Memory B cell (primary cell): ENCODE measurements around the gene LTBP1.

ENCODE experiments used
- ATAC-seq: fragments of 150-1000 bp; cut with Tn5 transposase; 2 replicates; pipeline ENCODE4 v1.10.0; 2021; ENCODE audit warnings: low read depth, mild to moderate bottlenecking, moderate library complexity
- DNase-seq, 2 donors: peaks; one replicate each; pipeline ENCODE4 v3.0.0; 2022; ENCODE audit warnings: low spot score in 2 of 2
- H3K27ac Mint-ChIP-seq: one replicate; pipeline ENCODE4 v1.8.0; 2022; ENCODE audit warnings: mild to moderate bottlenecking, moderate library complexity, mixed read lengths
- H3K27me3 Mint-ChIP-seq: one replicate; pipeline ENCODE4 v1.8.0; 2022; ENCODE audit warnings: mixed read lengths
- H3K36me3 Mint-ChIP-seq: one replicate; pipeline ENCODE4 v1.8.0; 2022; ENCODE audit warnings: mild to moderate bottlenecking, mixed read lengths
- H3K4me1 Mint-ChIP-seq: one replicate; pipeline ENCODE4 v1.8.0; 2022; ENCODE audit warnings: mixed read lengths
- H3K4me3 Mint-ChIP-seq: one replicate; pipeline ENCODE4 v1.8.0; 2022; ENCODE audit warnings: mild to moderate bottlenecking, moderate library complexity, mixed read lengths
- H3K9me3 Mint-ChIP-seq: one replicate; pipeline ENCODE4 v1.8.0; 2022; ENCODE audit warnings: mixed read lengths

Gene LTBP1

DNA sequence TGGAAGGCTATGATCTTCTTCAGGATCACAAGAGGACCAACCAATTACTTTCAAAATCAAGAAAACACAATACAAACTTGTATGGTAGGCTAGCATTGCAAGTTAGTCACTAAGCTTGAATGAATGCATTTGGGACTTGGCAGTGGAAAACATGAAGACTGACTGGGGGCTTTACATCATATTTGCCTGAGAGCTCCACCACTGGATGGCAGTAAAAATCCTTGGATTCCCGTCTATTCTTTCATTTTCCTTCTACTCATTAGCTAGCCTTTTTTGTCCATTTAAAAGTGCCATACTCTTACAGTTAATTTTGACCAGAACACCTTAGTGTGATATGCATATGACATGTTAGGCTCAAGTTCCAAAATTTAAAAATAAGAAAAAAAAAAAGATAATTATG, 466.2 kb downstream of the LTBP1 start:
- Mint-ChIP-seq H3K27ac (no peak overlapping the region), H3K4me1 (peaks cover 2% of the 10 kb centered on the region), H3K36me3 (no peaks in the 10 kb centered on the region), H3K4me3 (no peak overlapping the region), H3K9me3 (peaks cover 4% of the 10 kb centered on the region), H3K27me3 (peaks cover 9% of the 10 kb centered on the region)
- no peak for DNase-seq
- no peak for ATAC-seq

DNA sequence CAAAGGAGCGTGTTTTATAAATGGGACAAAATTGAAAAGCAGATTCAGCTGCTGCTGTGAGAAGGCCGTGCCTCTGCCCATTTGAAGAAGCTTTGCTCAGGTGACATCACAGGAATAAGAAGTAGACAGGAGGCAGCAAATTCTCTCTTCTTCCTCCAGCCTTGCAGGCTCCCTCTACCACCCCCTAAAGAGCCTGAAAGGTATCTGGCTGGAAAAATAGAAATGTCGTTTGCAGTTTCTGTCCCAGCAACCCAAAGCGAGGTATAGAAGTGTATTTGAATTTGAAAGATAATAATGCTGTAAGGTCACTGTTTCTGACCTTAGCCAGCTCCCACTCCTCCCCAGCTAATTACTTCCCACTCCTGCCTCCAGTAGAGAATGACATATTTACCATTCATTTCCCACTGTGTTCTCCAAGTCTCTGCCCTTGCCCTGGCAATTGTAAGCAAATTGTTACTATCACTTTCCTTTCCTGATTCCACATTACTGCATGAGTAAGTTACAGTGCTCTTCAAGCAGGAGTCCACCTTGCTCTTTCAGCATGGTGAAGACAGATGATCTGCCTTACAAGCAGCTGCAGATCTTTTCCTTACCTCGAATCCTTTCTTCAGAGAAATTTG, 472.9 kb downstream of the LTBP1 start:
- Mint-ChIP-seq H3K27me3 (peaks cover 7% of the 10 kb centered on the region), H3K36me3 (no peaks in the 10 kb centered on the region), H3K4me1 (peaks cover 3% of the 10 kb centered on the region), H3K9me3 (no peaks in the 10 kb centered on the region), H3K27ac (no peak overlapping the region), H3K4me3 (no peak overlapping the region)
- ATAC-seq (no peak), DNase-seq (no peak)

DNA sequence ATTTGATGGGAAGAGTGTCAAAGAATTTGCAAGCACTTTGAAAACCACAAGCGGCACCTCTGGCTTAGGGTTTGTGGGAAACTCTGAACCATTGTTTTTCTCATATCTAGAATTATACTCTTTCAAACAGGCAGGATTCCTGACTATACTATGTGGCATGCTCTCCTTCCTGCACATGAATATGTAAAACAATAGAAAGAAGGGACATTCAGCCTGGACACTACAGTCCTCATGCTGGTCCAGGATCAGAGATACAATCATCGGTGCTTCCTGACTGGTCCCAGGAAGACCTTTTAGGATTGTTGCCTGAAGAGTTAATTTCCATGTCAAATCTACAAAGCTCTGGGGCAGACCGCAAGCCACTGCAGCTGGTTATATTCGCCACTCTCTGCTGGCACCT, 474.0 kb downstream of the LTBP1 start:
- DNase-seq = no peak
- Mint-ChIP-seq H3K36me3 (no peaks in the 10 kb centered on the region), H3K4me3 (no peak overlapping the region), H3K4me1 (peaks cover 3% of the 10 kb centered on the region), H3K27ac (no peak overlapping the region), H3K9me3 (no peaks in the 10 kb centered on the region), H3K27me3 (peaks cover 7% of the 10 kb centered on the region)
- ATAC-seq = no peak

DNA sequence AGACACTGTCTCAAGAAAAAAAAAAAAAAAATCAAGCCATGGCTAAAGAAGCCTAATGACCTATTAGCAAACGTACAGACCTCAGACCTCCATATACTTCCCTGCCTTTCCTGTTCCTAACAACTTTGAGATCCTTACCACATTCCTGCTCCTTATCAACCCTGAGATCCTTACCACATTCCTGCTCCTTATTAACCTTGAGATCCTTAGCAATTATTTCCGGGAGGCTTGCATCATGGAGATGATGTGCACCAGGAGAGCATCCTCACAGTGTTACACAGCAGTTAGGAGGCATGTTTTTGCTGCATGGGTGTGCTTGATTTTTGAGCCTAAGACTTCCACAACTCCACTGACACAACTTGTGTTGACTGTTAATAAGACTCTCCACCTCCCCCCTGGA, 475.1 kb downstream of the LTBP1 start:
- DNase-seq (no peak), ATAC-seq (no peak)
- no peaks in the 10 kb centered on the region for H3K9me3 Mint-ChIP-seq
- H3K36me3 Mint-ChIP-seq = no peaks in the 10 kb centered on the region
- no peak overlapping the region for H3K4me3 Mint-ChIP-seq
- H3K27ac Mint-ChIP-seq = no peak overlapping the region
- peaks cover 3% of the 10 kb centered on the region for H3K4me1 Mint-ChIP-seq
- peaks cover 5% of the 10 kb centered on the region for H3K27me3 Mint-ChIP-seq

DNA sequence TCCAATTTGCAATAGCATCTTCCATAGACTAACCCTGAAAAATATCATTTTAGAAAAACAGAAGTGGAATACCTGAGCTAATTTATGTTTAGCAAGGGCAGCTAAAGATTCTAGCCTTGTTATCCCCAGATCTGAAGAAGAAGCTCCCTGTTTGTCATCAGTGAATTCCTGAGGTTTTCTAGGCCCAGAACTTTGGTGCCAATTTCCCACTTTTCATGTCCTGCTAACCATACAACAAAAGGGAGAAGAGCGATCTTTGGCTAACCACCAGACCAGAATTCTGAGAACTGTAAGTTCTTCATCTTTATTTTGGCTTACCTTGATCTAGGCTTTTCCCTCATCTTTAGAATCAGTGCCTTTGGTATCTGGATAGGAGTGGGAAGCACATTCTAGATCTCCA, 478.4 kb downstream of the LTBP1 start:
- peaks cover 4% of the 10 kb centered on the region for H3K27me3 Mint-ChIP-seq
- no peak for DNase-seq
- no peaks in the 10 kb centered on the region for H3K36me3 Mint-ChIP-seq
- no peak overlapping the region for H3K4me3 Mint-ChIP-seq
- no peaks in the 10 kb centered on the region for H3K4me1 Mint-ChIP-seq
- no peak for ATAC-seq
- H3K27ac Mint-ChIP-seq = no peak overlapping the region
- no peaks in the 10 kb centered on the region for H3K9me3 Mint-ChIP-seq

DNA sequence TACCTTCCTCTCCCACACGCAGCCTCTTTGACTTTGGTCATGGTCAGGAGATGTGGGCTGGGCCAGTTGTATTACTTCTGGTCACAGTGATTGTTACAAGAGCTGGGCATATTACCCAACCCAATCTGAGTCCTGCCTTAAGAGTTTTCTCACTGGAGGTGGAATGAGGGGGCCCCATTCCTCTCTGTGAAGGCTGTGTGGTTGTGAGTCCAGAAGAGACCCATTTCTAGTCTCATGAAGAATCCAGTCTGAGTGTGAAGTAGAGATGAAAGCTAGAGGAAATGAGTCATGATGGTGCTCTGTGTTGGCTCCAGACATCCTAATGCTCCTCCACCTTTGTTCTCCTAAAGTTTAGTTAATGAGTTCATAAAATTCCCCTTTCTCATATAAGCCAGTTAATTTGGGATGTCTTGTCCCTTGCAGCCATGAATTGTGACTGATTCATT, 478.9 kb downstream of the LTBP1 start:
- no peaks in the 10 kb centered on the region for H3K9me3 Mint-ChIP-seq
- peaks cover 4% of the 10 kb centered on the region for H3K27me3 Mint-ChIP-seq
- no peak for ATAC-seq
- no peak overlapping the region for H3K27ac Mint-ChIP-seq
- H3K36me3 Mint-ChIP-seq = no peaks in the 10 kb centered on the region
- H3K4me3 Mint-ChIP-seq = no peak overlapping the region
- no peaks in the 10 kb centered on the region for H3K4me1 Mint-ChIP-seq
- no peak for DNase-seq

DNA sequence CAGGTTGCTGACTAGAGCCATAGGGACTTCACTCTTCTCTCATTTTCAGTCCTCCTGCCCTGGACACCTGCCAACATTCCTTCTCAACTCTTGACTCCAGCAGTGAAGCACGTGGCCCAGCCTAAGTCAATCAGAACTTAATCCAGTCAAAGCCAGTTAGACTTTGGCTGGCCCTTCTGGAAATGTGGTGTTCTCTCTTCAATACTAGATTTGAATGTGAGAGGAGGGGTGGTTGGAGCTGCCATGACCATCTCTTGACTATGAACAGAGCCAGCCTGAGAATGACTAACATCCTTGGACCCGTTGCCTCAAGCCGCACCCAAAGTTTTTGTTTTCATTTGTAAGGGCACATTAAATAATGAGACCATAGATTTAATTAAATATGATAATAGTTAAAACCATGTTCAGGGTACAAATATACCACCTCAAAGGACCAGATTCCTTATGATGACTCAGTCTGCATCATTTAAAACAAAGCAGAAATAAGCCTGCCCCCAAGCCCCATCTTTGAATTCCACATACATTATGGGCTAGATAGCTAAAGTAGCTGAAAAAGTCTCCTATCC, 480.0 kb downstream of the LTBP1 start:
- no peaks in the 10 kb centered on the region for H3K4me1 Mint-ChIP-seq
- H3K4me3 Mint-ChIP-seq = no peak overlapping the region
- H3K27ac Mint-ChIP-seq = no peak overlapping the region
- H3K36me3 Mint-ChIP-seq = no peaks in the 10 kb centered on the region
- DNase-seq = no peak
- H3K9me3 Mint-ChIP-seq = no peaks in the 10 kb centered on the region
- peaks cover 3% of the 10 kb centered on the region for H3K27me3 Mint-ChIP-seq
- ATAC-seq = no peak

DNA sequence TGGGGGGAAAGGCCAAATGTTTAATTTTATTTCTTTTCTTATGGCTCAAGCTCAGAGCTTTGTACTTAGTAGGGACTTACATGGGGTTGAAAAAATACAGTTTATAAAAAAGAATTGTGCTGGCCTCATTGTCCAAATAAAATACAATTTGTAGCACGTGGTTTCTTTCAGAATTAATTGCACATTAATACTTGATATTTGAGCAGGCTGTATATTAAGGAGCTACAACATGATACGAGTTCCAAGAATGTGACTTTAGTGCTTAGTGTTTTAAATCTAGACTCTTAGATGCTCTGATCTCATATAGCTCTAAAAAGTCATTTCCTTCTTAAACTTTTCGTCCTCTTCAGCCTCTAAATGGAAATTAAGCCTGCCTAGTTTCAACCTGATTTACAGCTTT, 483.3 kb downstream of the LTBP1 start:
- DNase-seq (no peak), ATAC-seq (no peak)
- no peaks in the 10 kb centered on the region for H3K36me3 Mint-ChIP-seq
- H3K4me3 Mint-ChIP-seq = no peak overlapping the region
- no peaks in the 10 kb centered on the region for H3K4me1 Mint-ChIP-seq
- H3K27me3 Mint-ChIP-seq = peaks cover 4% of the 10 kb centered on the region
- no peak overlapping the region for H3K27ac Mint-ChIP-seq
- H3K9me3 Mint-ChIP-seq = no peaks in the 10 kb centered on the region

DNA sequence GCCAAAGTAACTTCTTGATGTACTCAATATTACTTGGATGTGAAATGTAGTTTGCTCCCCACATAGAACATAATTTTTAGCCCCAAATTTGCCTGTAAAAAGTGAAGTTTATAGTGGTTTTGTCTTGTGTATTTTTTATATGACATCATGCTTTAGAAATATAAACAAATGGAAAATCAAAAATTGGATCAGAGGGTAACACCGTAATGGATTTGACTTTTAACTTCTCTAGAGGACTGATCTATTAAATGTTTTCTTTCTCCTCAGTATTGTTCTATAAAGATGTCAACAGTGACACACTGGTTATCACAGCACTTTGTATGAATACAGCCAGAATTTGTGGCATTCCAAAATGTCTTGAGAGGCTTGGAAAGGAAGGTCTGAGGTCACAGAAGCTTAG, 484.1 kb downstream of the LTBP1 start:
- Mint-ChIP-seq H3K36me3 (no peaks in the 10 kb centered on the region), H3K9me3 (no peaks in the 10 kb centered on the region), H3K4me1 (no peaks in the 10 kb centered on the region), H3K27ac (no peak overlapping the region), H3K4me3 (no peak overlapping the region), H3K27me3 (peaks cover 4% of the 10 kb centered on the region)
- no peak for DNase-seq
- no peak for ATAC-seq

DNA sequence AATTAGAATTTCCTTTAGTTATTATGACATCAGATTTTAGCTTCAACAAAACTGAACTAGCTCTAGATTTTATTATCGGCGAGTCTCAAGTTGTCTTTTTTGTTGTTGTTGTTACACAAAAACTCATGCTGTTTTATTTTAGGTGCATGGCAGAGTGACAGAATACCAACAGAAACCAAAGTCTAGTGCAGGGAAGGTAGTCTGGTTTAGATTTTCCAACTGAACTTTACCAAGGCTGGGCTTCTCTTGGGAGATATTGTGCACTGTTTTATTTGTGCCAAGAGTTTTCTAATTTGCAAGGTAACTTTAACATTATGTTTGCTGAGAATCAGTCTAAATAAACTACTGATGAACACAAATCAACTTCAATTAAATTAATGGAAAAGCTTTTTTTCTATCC, 486.1 kb downstream of the LTBP1 start:
- H3K36me3 Mint-ChIP-seq = no peaks in the 10 kb centered on the region
- no peaks in the 10 kb centered on the region for H3K9me3 Mint-ChIP-seq
- no peak for ATAC-seq
- no peak for DNase-seq
- H3K27ac Mint-ChIP-seq = no peak overlapping the region
- H3K4me1 Mint-ChIP-seq = no peaks in the 10 kb centered on the region
- no peak overlapping the region for H3K4me3 Mint-ChIP-seq
- H3K27me3 Mint-ChIP-seq = peaks cover 4% of the 10 kb centered on the region

DNA sequence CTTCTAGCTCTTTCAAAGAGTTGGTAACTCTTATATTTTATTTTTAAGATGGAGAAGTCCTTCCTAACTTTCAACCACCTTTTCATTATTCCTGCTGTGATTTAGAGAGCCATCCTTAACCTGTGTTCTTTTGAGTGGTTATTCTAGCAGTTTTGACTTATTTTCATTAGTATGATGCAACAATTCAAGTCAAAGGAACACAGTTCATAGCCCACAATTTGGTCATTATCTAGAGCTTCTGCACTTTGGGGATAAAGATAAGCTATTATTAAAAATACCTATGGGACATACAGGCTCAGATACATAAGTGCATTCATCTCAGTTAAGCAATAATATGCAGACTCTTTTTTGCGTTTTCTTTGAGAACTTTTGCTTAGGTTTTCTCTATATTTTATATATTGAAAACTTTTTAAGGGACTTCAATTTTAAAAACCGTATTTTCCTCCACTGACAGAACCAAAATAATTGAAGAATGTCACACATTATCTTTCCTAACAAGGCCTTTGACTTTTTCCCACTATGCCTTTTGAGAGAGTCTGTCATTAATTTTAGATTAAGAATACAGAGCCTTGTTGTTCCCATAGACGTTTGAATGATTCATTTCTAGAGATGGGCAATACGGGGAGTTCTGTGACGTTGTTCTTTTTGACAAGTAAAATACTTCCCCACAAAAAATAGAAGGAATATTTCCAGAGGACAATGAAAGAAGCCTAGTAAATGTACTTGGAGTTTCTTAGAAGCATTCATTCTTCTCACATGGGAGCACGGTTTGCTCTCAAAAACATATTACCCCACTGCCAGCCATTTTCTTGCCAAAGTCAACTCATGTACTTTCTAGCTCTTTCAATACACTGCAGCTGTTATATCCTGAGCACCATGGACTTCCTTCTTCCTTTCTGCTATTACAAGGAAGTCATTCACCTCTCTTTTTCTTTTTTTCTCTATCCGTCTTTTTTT, 486.8 kb downstream of the LTBP1 start:
- Mint-ChIP-seq H3K4me1 (no peaks in the 10 kb centered on the region), H3K27me3 (peaks cover 1% of the 10 kb centered on the region), H3K9me3 (no peaks in the 10 kb centered on the region), H3K27ac (no peak overlapping the region), H3K4me3 (no peak overlapping the region), H3K36me3 (no peaks in the 10 kb centered on the region)
- ATAC-seq = no peak
- no peak for DNase-seq

DNA sequence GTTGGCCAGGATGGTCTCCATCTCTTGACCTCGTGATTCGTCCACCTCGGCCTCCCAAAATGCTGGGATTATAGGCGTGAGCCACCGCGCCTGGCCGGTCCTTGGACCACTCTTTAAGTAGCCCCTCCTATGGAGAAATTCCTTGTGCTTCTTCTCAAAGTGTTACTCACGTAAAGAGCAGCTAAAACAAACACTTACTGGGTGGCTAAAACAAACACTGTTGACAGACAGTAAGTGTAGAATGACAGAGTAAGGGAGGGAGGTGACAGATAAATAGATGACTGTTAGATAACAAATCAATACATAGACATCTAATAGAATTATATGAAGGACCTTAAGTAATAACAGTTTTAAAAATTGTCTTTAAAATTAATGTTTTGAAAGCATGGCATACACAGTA, 488.8 kb downstream of the LTBP1 start:
- ATAC-seq = no peak
- H3K4me1 Mint-ChIP-seq = no peaks in the 10 kb centered on the region
- no peaks in the 10 kb centered on the region for H3K9me3 Mint-ChIP-seq
- no peak overlapping the region for H3K4me3 Mint-ChIP-seq
- no peak overlapping the region for H3K27ac Mint-ChIP-seq
- DNase-seq = no peak
- H3K27me3 Mint-ChIP-seq = peaks cover 1% of the 10 kb centered on the region
- H3K36me3 Mint-ChIP-seq = no peaks in the 10 kb centered on the region

DNA sequence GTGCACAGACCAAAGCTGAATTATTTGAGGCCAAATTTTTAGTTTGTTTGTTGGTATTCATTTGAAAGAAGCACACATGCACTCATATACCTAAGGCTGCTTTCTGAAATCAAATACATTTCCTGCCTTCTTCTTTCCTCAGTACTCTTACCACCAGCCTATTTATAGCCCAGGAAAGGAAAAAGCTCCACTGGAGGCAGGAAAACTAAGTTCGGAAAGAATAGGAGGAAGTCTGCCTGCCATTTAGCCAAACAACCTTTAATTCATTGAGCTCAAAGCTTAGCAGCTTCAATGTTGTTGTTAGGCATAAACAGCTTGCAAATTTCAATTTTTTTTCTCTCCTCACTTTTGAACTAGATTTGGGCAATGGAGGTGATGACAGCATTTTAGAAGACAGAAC, 489.3 kb downstream of the LTBP1 start:
- DNase-seq = no peak
- Mint-ChIP-seq H3K27ac (no peak overlapping the region), H3K9me3 (no peaks in the 10 kb centered on the region), H3K4me1 (no peaks in the 10 kb centered on the region), H3K27me3 (peaks cover 1% of the 10 kb centered on the region), H3K36me3 (no peaks in the 10 kb centered on the region), H3K4me3 (no peak overlapping the region)
- ATAC-seq = no peak

DNA sequence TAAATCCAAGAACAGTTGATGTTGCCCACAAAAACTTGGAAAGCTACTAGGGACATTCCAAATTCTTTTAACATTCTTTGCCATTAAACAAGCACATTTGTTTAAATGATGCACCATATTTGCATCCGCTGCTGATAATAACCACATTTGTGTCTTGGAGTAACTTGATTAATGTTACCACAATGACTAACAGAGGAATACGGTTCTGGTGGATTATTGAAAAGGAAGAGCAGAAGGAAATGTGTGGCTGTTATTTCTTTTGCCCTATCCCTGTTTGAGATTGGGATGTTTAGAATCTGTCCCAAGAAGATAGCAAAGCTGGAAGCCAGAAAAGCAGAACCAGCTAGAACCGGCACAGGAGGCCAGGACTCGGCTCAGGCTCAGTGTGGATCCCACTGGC, 490.5 kb downstream of the LTBP1 start:
- H3K36me3 Mint-ChIP-seq = no peaks in the 10 kb centered on the region
- H3K27me3 Mint-ChIP-seq = peaks cover 1% of the 10 kb centered on the region
- DNase-seq (no peak), ATAC-seq (no peak)
- no peaks in the 10 kb centered on the region for H3K9me3 Mint-ChIP-seq
- H3K4me1 Mint-ChIP-seq = no peaks in the 10 kb centered on the region
- no peak overlapping the region for H3K27ac Mint-ChIP-seq
- H3K4me3 Mint-ChIP-seq = no peak overlapping the region
